Measurements from ENCODE around the gene SLC41A2.

The SLC41A2 gene

DNA sequence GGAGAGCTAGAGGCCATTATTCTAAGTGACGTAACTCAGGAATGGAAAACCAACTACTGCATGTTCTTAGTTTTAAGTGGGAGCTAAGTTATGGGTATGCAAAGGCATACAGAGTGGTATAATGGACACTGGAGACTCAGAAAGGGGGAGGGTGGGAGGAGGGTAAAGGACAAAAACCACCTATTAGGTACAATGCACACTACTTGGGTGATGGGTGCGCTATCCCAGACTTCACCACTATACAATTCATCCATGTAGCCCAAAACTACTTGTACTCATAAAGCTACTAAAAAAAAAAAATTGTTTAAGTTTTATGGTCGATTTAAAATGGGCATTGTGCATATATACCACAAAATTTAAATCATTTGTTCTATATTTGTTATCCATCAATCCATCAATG, 24.3 kb downstream of the SLC41A2 start:
- TF ChIP-seq JUND (IDR thresholded peaks at IDR 0.05; ENCODE audit: low read depth), result no peak
- in situ Hi-C loops (cut with HindIII; ENCODE audit: low pct_unique_long_range_greater_than_20kb, low sequenced_read_pairs), result no loop called here
- no peak for DNase-seq (ENCODE audit: low read depth in 1 of 2, low spot score in 1 of 2)

- in situ Hi-C loops (cut with HindIII; ENCODE audit: low pct_unique_long_range_greater_than_20kb, low sequenced_read_pairs), result no loop called here
- peak in 1 of 2 experiments; percentile 26 for DNase-seq (ENCODE audit: low read depth in 1 of 2, low spot score in 1 of 2)
- TF ChIP-seq JUND (IDR thresholded peaks at IDR 0.05; ENCODE audit: low read depth), result no peak
These were observed 25.0 kb downstream of the SLC41A2 start for GRCh38 chr12:104933128-104933527.

DNA sequence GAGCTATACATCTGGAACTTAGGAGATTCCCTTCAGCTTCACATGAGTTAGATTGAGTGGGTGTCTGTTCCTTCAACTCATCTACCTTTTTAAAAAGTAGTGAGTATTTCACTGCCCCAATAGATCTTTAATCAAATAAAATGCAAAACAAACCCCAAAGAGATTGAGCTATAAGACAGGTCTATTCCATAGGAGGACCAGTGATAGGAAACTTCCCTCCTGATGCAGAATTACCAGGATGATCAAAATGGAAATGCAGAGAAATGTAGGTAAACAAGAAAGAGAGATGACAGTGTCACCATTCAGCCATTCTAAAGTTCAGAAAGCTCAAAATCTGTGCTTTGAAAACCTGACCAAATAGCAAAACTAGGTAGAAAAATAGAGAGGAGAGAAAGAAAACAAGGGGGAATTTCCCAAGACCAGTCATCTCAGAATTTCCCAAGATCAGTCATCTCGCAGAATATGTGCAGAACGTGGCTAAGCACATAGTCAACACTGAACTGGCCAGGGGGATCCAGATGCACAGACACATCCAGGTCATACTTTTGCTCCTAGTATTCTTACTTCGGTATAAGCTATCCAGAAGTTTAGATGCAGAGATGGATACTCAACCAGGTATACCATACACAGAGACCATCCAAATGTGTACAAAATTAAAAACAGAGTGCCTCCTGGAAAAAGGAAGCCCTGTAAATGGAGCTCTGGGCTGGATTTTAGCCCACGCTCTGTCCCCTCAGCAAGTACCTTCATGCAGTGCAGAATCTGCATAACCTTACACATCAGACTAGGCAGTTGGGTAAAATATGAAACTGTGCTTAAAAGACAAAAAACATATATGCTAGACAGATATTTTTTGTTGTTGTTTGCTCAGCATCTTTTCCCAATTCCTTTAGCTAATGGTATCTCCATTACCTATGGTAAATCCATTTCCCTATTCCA, 27.4 kb downstream of the SLC41A2 start:
- in situ Hi-C loops (cut with HindIII; ENCODE audit: low pct_unique_long_range_greater_than_20kb, low sequenced_read_pairs), result no loop called here
- DNase-seq (ENCODE audit: low read depth in 1 of 2, low spot score in 1 of 2), result no peak
- TF ChIP-seq JUND (IDR thresholded peaks at IDR 0.05; ENCODE audit: low read depth), result no peak

GRCh38 chr12:104929977-104930376, 28.1 kb downstream of the SLC41A2 start:
- in situ Hi-C loops (cut with HindIII; ENCODE audit: low pct_unique_long_range_greater_than_20kb, low sequenced_read_pairs), result no loop called here
- no peak for TF ChIP-seq JUND (IDR thresholded peaks at IDR 0.05; ENCODE audit: low read depth)
- DNase-seq (ENCODE audit: low read depth in 1 of 2, low spot score in 1 of 2), result no peak

DNA sequence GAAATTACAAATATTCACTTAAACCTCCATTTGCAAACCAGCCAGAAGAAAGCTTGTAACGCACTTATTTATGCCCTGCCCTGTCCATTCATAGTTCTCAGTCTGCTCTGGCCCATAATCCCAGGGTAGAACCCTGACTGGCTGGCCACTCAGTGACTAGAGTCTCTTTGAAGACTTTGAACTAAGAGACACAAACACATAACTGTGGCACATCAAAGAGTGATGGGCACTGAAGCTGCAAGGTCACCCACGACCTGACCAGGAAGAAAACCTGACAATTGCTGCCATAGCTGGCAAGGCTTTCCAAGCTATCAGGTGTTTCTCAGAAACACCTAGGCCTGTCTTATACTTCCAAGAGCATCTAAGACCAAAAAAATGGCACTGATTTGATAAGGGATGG, 28.7 kb downstream of the SLC41A2 start:
- TF ChIP-seq JUND (IDR thresholded peaks at IDR 0.05; ENCODE audit: low read depth), result no peak
- in situ Hi-C loops (cut with HindIII; ENCODE audit: low pct_unique_long_range_greater_than_20kb, low sequenced_read_pairs), result no loop called here
- no peak for DNase-seq (ENCODE audit: low read depth in 1 of 2, low spot score in 1 of 2)

DNA sequence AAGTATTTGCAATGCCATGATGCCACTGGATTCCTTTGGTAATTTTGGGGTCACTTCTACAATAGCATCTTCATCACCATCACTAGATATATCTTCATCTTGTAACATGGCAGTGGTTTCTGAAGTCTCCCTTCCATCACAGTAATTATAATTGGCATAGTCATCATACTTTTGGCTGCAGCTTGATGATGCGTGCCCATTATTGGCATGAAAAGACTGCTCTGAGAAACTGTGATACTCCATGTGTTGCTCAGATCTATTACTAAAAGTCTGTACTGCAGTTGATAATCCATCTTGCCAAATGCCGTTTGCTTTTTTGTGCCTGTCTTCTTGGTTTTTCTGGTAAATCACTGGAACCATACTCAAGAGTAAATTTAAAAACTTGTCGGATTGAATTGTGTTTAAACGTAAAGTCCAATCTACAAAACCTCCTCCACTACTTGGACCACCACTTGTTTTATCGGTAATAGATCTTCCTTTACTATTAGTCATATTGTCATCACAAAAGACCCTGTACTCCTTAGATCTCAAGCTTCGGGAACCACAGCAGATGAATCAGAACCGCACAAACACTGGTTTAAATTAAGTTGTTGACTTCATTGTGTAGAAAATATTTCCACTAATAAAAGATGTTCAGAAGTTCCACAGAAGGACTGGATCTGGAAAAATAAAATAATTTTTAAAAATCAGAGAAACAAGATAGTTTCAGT, 29.9 kb downstream of the SLC41A2 start:
- TF ChIP-seq JUND (IDR thresholded peaks at IDR 0.05; ENCODE audit: low read depth), result no peak
- in situ Hi-C loops (cut with HindIII; ENCODE audit: low pct_unique_long_range_greater_than_20kb, low sequenced_read_pairs), result no loop called here
- DNase-seq (ENCODE audit: low read depth in 1 of 2, low spot score in 1 of 2), result no peak

DNA sequence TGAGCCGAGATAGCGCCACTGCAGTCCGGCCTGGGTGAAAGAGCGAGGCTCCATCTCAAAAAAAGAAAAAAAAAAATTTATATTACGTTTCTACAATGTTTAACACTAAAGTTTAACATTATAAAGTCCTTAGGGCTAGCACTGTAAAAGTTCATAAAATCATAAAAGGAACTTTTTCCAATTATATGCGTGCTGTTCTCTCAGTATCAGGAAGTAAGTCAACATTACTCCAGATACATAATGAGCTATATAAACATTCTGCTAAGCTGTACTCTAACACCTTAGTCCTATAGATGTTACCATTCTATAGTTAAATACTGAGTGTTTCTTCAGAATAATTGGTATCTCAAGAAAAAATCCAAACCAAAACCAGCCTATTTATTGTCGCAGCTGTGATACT, 32.6 kb downstream of the SLC41A2 start:
- DNase-seq (ENCODE audit: low read depth in 1 of 2, low spot score in 1 of 2), result no peak
- TF ChIP-seq JUND (IDR thresholded peaks at IDR 0.05; ENCODE audit: low read depth), result no peak

DNA sequence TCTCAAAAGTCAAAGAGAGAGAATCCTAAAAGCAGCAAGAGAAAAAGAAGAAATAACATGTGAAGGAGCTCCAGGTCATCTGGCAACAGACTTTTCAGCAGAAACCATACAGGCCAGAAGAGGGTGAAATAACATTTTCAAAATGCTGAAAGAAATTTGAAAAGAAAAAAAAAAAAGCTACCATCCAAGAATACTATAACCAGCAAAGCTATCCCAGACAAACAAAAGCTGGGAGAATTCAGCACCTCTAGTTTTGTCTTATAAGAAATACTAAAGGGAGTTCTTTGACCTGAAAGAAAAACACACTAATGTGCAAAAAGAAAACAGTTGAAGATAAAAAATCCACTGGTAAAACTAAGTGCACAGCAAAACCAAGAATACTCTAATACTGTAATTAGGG, 36.8 kb downstream of the SLC41A2 start:
- no peak for DNase-seq (ENCODE audit: low read depth in 1 of 2, low spot score in 1 of 2)
- TF ChIP-seq JUND (IDR thresholded peaks at IDR 0.05; ENCODE audit: low read depth), result no peak
- in situ Hi-C loops (cut with HindIII; ENCODE audit: low pct_unique_long_range_greater_than_20kb, low sequenced_read_pairs), result no loop called here

More for the DNA sequence above, 32.6 kb downstream of the SLC41A2 start:
- in situ Hi-C loops (cut with HindIII; ENCODE audit: low pct_unique_long_range_greater_than_20kb, low sequenced_read_pairs), result no loop called here

- no peak for DNase-seq (ENCODE audit: low read depth in 1 of 2, low spot score in 1 of 2)
- TF ChIP-seq JUND (IDR thresholded peaks at IDR 0.05; ENCODE audit: low read depth), result no peak
- in situ Hi-C loops (cut with HindIII; ENCODE audit: low pct_unique_long_range_greater_than_20kb, low sequenced_read_pairs), result no loop called here
These were observed 46.1 kb downstream of the SLC41A2 start for GRCh38 chr12:104911942-104912341.

- no peak for DNase-seq (ENCODE audit: low read depth in 1 of 2, low spot score in 1 of 2)
- in situ Hi-C loops (cut with HindIII; ENCODE audit: low pct_unique_long_range_greater_than_20kb, low sequenced_read_pairs), result no loop called here
- no peak for TF ChIP-seq JUND (IDR thresholded peaks at IDR 0.05; ENCODE audit: low read depth)
These were observed 47.8 kb downstream of the SLC41A2 start for GRCh38 chr12:104910196-104910840.

- TF ChIP-seq JUND (IDR thresholded peaks at IDR 0.05; ENCODE audit: low read depth), result no peak
- DNase-seq (ENCODE audit: low read depth in 1 of 2, low spot score in 1 of 2), result no peak
- in situ Hi-C loops (cut with HindIII; ENCODE audit: low pct_unique_long_range_greater_than_20kb, low sequenced_read_pairs), result no loop called here
These were observed 48.3 kb downstream of the SLC41A2 start for GRCh38 chr12:104909761-104910160.
